Karpas-422 (cell line): ENCODE results near the gene PDZD8. TPM values are rescaled to one million over a fixed set of nuclear protein-coding genes. Genes with fewer than 3 reads are reported as not detected.

Experiments
- total RNA-seq: library from RNA; depleted of rRNA; stranded (reverse); fragments of >200 nt; shearing (Covaris generic); gene quantifications from 2 replicates; pipeline ENCODE4 v1.2.3, GENCODE V29; 2014; ENCODE audit warnings: low replicate concordance; rRNA removed

PDZD8 gene
- total RNA-seq, 1 experiment from 2014 or later, result 15.7 TPM

Other genes with a start within 250 kb of the PDZD8 start
- gene VAX1, start 237.2 kb downstream of the PDZD8 start, total RNA-seq, result not detected in 2 replicates
- not detected in 2 replicates for gene KCNK18, start 178.0 kb downstream of the PDZD8 start, total RNA-seq
- 0.04 TPM in 1 of 2 replicates, not detected in the other for gene SLC18A2, start 134.3 kb downstream of the PDZD8 start, total RNA-seq
- not detected in 2 replicates for gene EMX2, start 167.3 kb upstream of the PDZD8 start, total RNA-seq